NT2/D1 (cell line): ENCODE measurements around the gene CAPN13.

ENCODE experiments used
- SUZ12 ChIP-seq: IDR thresholded peaks from 2 replicates; pipeline ENCODE4 v1.6.1; 2011; ENCODE audit not compliant: insufficient read length, insufficient read depth; ENCODE audit errors: extremely low read depth
- YY1 ChIP-seq: IDR thresholded peaks from 2 replicates; pipeline ENCODE4 v1.6.1; 2011; ENCODE audit not compliant: insufficient read length, insufficient read depth

- TF ChIP-seq SUZ12 (no peak), YY1 (no peak)
Observed at GRCh38 chr2:30826481-30826880, 19.2 kb upstream of the CAPN13 start.
